Right renal pelvis (tissue), 4 donors: ENCODE measurements around the gene SORBS1. TPM values are rescaled to one million over a fixed set of nuclear protein-coding genes. Genes with fewer than 3 reads are reported as not detected.
A peak's percentile ranks its signal among the peaks of the same experiment; 100 is the strongest.
"Not testable (repeated sequence)": the region's sequence is repeated elsewhere in the genome, so short reads cannot be mapped to it uniquely, and the experiment has no call there.

Experiments used
- DNase-seq, 4 donors: peaks; one replicate each; pipeline ENCODE4 v3.0.0-alpha.2; 2013; ENCODE audit warnings: low read depth in 4 of 4, low spot score in 3 of 4, missing footprints in 1 of 4
- polyA plus RNA-seq, 4 donors: library from polyadenylated mRNA; unstranded; fragments of 120-200 nt; gene quantifications; one replicate each; pipeline ENCODE4 v1.2.1, GENCODE V29; 2013; ENCODE audit not compliant: insufficient read length in 4 of 4

Gene SORBS1
- polyA plus RNA-seq, 4 donors: 26.6 to 32.2 (median 30.3) TPM

GRCh38 chr10:95359466-95359865 is 201.7 kb downstream of the SORBS1 start:
- no peak for DNase-seq

GRCh38 chr10:95356190-95356955 is 204.8 kb downstream of the SORBS1 start:
- no peak for DNase-seq

DNA sequence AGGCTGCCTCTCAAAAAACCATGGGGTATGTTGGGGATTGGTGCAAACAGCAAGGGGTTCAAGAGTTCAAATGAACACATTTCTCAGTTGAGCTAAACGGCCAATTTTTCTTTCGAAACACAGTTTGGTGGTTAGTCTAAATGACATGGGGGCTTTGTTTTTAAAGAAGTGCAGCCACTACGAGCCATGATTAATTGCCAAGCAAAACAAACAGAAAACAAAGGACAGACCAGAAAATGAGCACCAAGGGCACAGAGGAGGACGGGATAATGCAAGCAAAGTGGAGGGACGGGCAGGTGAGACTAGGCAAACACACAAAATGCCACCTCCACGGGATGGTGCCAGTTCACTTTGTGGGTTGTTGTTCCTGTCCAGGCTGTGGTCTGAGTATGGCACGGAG is 205.9 kb downstream of the SORBS1 start:
- no peak for DNase-seq

DNA sequence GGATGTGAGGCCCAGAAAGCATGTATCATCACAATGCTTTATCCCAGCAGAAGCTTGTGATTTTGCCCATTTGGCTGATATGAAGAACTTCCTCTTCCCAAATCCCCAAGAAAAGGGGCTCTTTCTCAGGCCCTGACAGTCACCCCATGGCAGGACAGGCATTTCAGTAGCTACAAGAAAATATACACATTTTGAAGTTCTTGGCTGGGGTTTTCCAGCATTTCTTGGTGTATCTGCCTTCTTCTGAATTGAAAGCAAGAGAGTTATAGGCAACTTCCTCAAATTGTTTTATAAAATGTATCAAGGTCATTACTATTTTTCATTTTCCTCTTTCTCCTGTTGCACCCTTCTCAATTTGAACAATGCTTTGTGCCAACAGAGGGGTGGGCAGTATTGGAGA is 207.1 kb downstream of the SORBS1 start:
- no peak for DNase-seq

GRCh38 chr10:95353123-95353522 is 208.0 kb downstream of the SORBS1 start:
- no peak for DNase-seq

DNA sequence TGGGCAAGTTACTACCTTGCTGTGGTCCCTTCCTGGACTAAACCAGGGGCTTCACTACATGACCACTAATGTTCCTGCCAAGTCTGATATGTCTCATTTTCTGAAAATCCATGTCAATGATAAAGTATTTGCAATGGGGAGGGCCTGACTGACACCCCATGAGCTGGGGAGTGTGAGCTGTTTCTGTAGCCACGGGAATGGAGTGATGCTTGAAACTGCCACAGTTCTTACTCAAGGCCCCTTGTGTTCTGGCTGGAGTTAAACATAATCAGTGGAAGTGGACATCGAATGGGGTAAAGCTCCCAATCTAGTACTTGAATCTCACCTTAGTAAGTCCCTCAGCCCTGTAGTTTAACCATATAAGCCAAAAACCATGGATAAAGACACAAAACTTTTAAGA is 208.5 kb downstream of the SORBS1 start:
- no peak for DNase-seq

- DNase-seq: no peak
These were observed 210.3 kb downstream of the SORBS1 start for GRCh38 chr10:95350830-95351228.

DNA sequence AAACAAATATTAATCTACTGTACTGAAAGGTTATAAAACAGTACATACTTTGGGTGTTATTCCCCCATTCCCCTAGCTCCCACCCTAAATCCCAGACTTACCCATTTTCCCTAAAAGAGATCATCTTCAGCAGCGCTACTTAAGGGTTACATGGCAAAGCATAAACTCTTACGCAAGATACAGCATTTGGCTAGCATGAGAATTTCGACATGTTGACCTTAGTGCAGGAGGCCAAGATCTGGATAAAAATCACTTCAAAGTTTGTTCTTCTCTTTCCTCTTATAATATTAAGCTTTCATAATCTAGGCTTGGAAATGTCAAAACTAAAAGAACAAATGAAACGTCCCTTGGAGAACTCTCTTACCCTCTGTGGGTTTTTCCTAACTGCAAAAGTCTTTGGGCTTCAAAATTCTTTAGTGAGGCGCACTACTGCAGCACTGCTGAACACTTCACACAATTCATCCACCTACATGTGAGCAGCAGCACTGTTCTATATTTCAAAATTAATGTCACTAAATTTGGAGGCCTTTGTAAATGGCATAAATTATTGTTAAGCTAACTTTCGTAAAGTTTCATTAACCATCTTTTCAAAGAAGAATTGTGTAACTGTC is 210.8 kb downstream of the SORBS1 start:
- DNase-seq: no peak

- not testable (repeated sequence) for DNase-seq
These were observed 213.8 kb downstream of the SORBS1 start for GRCh38 chr10:95347402-95347766.

DNA sequence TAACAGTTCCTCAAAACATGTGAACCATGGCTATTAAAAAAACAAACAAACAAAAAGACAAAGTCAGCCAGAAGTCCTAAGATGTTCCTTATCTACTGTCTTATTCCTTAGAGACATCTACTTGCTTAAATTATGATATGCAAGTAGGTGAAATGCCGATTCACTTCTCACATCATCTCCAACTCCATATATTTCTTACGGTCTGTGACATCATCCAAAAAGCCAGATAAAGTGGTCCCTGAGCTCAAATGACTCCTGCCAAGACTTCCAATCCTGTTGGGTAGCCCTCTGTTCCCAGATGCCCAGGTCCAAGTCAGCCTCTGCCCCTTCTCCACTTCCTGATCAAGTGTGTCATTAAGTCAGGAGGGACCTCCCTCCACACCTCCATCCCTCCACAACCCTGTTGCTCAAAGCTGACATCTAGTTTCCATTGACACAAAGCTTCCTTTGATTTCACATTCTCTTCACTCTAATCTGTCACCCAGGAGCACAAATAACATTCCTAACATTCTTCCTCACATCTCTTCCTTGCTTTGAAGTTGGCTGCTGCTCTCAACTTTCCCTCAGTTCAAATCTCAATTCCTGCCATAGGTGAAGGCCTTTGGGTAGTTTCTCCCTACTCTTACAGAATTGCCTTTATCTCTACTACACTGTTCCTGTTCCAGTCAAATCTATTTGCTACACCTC is 214.3 kb downstream of the SORBS1 start:
- no peak for DNase-seq

GRCh38 chr10:95343573-95343972 is 217.6 kb downstream of the SORBS1 start:
- no peak for DNase-seq

DNA sequence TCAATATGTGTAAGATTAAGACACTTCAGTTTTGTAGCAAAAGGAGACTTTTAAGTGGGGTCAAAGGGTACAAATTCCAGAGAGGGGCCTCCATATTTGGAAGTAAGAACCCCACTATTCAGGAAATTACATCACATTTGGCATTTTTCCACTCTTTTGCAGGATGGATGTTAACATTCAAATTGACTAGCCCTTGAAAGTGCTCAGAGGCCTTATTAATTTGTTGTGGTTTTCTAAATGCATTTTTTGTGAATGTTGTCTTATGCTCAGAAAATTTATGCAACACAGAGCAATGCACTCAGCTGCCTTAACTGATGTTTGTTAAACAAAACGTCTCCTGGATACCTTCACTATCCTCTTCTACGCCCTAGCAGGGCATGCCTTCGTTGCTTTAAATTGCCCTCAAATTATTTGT is 219.4 kb downstream of the SORBS1 start:
- peak in 1 of 4 donors; percentile 36 for DNase-seq

GRCh38 chr10:95339863-95340262 is 221.3 kb downstream of the SORBS1 start:
- no peak for DNase-seq

DNA sequence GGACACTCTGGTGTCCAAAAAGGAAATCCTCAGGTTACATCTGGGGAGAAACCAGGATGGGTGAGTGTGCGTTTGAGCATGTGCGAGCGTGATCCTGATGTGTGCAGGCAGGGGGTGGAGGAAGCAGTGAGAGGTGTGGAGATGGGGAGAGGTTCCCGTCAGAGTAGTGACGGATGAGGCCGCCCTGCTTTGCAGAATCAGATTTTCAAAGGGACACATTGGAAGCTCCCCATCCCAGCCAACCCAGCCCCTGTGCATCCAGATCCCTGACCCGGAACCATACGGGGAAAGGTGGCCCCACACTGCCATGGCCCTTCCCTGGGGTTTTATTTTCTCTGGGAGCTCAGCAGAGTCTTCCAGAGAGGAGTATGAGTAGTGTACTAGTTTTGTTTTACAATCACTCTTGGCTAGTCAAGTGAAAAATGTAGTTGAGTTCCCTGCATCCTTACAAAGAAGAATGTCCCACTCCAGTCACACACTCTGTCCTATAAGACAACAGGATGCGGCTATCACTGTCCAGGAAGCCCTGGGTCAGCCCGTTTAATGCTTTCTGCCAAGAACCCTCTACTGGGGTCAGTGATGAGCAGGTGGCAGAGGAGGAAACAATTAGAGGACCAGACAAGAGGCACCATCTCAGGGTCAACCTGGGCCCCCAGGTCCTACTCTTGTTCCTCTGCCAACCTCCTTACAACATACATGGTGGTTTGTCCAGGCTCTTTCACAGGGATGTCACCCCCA is 223.6 kb downstream of the SORBS1 start:
- no peak for DNase-seq

GRCh38 chr10:95336702-95337101 is 224.5 kb downstream of the SORBS1 start:
- DNase-seq: no peak

DNA sequence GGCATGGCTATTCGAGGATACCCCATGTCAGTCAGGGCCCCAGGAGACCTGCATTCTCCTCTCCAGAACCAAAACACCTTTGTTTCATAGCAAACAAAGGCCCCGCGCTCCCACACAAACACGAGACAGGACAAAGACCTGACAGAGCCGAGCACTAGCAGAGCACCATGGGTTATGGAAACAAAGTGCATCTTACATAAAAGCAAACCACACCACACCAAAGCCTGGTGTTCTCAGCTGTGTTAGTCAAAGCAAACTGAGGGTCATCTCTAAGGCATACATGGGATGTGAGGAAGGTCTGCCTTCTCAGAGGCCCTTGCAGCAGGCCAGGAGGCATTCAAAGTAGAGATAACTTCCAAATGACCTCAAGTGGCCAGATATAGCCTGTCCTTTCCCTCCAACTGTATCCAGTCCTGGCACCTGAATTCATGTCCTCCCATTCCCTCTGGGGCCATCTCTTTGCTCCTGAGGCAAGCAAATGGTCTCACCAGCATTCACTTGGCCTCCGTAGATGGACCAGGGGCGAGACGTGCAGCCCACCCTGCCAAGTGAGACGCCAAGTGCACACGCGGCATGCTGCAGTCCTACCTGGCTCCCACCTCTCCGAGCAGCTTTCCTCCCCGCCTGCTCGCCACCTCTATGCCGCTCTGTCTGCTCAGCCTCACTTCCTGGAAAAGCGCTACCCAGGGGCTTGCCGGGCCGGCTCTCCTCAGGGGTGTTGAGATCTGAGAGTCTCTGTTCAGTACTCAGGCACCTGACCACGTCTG is 225.1 kb downstream of the SORBS1 start:
- no peak for DNase-seq

- no peak for DNase-seq
These were observed 226.4 kb downstream of the SORBS1 start for GRCh38 chr10:95334805-95335144.

DNA sequence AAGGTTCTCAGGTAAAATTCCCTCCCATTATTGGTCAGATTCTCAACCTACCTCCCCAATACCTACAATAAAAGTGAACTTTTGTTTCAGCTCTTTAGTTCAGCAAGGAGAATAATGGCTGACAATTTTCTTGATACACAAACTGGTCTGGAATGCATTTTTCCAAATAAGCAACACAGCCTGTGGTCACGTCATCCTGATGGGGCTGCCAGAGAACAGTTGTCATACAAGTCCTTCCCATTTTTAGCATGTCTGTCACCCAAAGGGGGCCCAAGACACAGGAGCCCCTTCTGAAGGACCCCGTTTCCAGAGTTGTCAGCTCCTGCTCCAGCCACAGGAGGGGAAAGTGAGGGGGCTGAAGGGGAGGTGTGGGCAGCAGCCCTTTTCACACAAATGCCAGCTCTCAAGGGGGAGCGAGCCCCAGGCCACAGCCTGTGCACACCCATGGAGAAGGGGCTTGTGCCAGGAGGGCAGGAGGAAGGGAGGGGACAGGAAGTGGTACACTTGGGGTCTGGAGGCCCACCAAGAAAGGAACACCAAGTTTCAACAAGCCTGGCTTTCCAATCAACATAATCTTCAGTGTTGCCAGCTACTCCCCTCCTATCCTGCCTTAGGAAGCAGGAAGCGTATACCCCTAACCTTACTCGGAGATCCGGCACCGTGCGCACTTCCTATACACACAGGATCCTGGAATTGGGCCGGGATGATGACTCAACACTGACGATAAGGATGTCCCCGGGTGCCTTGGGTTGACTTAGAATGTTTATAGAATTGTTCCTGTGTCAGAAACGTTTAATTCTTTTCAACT is 227.0 kb downstream of the SORBS1 start:
- no peak for DNase-seq

DNA sequence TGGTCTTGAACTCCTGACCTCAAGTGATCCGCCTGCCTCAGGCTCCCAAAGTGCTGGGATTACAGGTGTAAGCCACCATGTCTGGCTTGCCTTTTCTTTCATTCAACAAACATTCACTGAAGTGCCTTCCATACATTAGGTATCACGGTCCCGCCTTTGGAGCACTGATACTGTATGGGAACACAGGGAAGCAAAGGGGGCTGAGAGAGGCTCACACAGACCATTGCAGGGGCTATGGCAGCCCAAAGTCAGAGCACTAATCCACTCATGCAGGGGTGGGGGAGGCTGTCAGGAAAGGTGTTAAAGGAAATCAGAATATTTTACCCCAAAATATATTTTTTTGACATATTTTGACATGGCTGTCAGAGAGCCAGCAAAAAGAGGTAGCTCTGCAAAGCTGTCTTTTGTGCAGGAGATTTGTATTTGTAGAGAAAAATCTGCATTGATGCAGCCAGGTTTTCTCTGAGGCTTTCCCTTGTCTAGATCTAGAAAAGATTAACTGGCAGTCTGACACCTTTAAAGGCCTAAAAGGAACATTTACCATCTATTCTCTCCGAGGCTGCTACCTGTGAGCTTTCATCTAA is 228.4 kb downstream of the SORBS1 start:
- DNase-seq: no peak
